Brain microvascular endothelial cell (primary cell): ENCODE measurements around the gene SLCO2A1.
A peak's percentile ranks its signal among the peaks of the same experiment; 100 is the strongest.

ENCODE experiments used
- DNase-seq: peaks from one replicate; pipeline ENCODE4 v3.0.0-alpha.2; 2020
- H3K27ac ChIP-seq: fragments of 250-450 bp; sonication (Bioruptor Pico); 2 replicates; pipeline ENCODE4 v1.5.1; 2020; ENCODE audit warnings: mild to moderate bottlenecking, moderate library complexity
- H3K27me3 ChIP-seq: fragments of 250-450 bp; sonication (Bioruptor Pico); replicated peaks from 2 replicates; pipeline ENCODE4 v1.5.1; 2020; ENCODE audit warnings: mild to moderate bottlenecking
- H3K36me3 ChIP-seq: fragments of 250-450 bp; sonication (Bioruptor Pico); replicated peaks from 2 replicates; pipeline ENCODE4 v1.5.1; 2020; ENCODE audit warnings: mild to moderate bottlenecking
- H3K4me3 ChIP-seq: 2 replicates; pipeline ENCODE4 v1.5.1; 2011; ENCODE audit warnings: low read depth, mild to moderate bottlenecking, control low read depth, low read length, moderate library complexity
- in situ Hi-C: cut with HindIII; loops from 2 replicates; pipeline ENCODE4 v1.10.0; 2017; ENCODE audit warnings: low sequenced_read_pairs, low pct_ligation_motif_present
- TF ChIP-seq, protein P1 (sequence below): IDR thresholded peaks from 2 replicates; pipeline ENCODE4 v1.5.1; 2011; ENCODE audit warnings: low read depth, mild to moderate bottlenecking, moderate library complexity, low read length, control low read depth, inconsistent platforms; ENCODE audit errors: missing control alignments

The SLCO2A1 gene

GRCh38 chr3:134035836-134036235 is 6.1 kb upstream of the SLCO2A1 start:
- Histone ChIP-seq H3K27me3 (no peaks in the 10 kb centered on the region), H3K27ac (no peak overlapping the region), H3K36me3 (no peaks in the 10 kb centered on the region), H3K4me3 (no peak overlapping the region)
- DNase-seq: no peak
- in situ Hi-C loops: no loop called here
- TF ChIP-seq, protein P1, sequence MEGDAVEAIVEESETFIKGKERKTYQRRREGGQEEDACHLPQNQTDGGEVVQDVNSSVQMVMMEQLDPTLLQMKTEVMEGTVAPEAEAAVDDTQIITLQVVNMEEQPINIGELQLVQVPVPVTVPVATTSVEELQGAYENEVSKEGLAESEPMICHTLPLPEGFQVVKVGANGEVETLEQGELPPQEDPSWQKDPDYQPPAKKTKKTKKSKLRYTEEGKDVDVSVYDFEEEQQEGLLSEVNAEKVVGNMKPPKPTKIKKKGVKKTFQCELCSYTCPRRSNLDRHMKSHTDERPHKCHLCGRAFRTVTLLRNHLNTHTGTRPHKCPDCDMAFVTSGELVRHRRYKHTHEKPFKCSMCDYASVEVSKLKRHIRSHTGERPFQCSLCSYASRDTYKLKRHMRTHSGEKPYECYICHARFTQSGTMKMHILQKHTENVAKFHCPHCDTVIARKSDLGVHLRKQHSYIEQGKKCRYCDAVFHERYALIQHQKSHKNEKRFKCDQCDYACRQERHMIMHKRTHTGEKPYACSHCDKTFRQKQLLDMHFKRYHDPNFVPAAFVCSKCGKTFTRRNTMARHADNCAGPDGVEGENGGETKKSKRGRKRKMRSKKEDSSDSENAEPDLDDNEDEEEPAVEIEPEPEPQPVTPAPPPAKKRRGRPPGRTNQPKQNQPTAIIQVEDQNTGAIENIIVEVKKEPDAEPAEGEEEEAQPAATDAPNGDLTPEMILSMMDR: no peak

GRCh38 chr3:134034005-134034785 is 4.5 kb upstream of the SLCO2A1 start:
- TF ChIP-seq, protein P1: no peak
- Histone ChIP-seq H3K36me3 (no peaks in the 10 kb centered on the region), H3K4me3 (no peak overlapping the region), H3K27ac (no peak overlapping the region), H3K27me3 (peaks cover 3% of the 10 kb centered on the region)
- in situ Hi-C loops: no loop called here
- no peak for DNase-seq

DNA sequence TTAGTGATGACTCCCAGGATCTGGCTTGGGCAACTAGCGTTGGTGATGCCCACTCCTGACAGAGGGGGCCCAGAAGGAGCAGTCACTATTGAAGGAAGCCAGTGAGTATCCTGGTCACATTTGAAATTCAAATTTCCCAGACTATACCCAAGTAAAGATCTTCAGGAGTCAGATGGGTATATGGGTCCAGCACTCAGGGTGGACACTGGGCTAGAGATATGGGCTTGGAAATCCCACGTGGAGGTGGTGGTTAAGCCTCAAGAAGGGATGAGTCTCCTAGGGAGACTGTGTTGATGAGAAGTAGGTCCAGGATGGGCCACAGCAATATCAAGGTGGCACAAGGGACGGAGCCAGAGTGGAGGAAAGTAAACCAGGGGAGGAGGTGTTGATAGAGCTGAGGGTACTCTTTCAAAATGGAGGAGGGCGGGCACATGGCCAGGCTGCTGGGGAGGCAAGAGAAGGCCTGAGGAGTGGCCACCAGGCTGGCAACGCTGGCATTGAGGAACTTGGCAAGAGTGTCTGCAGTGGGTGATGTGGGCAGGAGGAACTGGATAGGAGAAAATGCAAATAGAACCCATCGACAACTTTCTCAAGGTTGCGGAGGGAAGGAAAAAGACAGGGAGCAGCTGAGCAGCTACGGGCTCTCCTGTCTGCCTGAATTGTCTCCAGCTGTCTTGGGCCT is 3.7 kb upstream of the SLCO2A1 start:
- Histone ChIP-seq H3K27me3 (peaks cover 11% of the 10 kb centered on the region), H3K27ac (no peak overlapping the region), H3K36me3 (no peaks in the 10 kb centered on the region), H3K4me3 (no peak overlapping the region)
- in situ Hi-C loops: no loop called here
- DNase-seq: no peak
- TF ChIP-seq, protein P1: no peak

GRCh38 chr3:134031348-134031915 is 1.7 kb upstream of the SLCO2A1 start:
- TF ChIP-seq, protein P1: no peak
- peaks cover 19% of the 10 kb centered on the region for H3K27me3 ChIP-seq
- in situ Hi-C loops: no loop called here
- H3K27ac ChIP-seq: no peak overlapping the region
- DNase-seq: no peak
- no peaks in the 10 kb centered on the region for H3K36me3 ChIP-seq
- no peak overlapping the region for H3K4me3 ChIP-seq

GRCh38 chr3:134030379-134031347 is 938 bp upstream of the SLCO2A1 start:
- Histone ChIP-seq H3K27me3 (peaks cover 19% of the 10 kb centered on the region), H3K4me3 (peak overlapping the region; percentile 54), H3K36me3 (no peaks in the 10 kb centered on the region), H3K27ac (no peak overlapping the region)
- in situ Hi-C loops: no loop called here
- DNase-seq: no peak
- TF ChIP-seq, protein P1: no peak
